Ascending aorta (tissue), 2 donors: ENCODE data around the gene WDR18. TPM values are rescaled to one million over a fixed set of nuclear protein-coding genes. Genes with fewer than 3 reads are reported as not detected.
A peak's percentile ranks its signal among the peaks of the same experiment; 100 is the strongest.

Experiments
- DNase-seq, 2 donors: peaks; one replicate each; pipeline ENCODE4 v3.0.0-alpha.2; 2019; ENCODE audit warnings: low spot score in 2 of 2
- H3K27ac ChIP-seq, 2 donors: fragments of 200-600 bp; sonication (generic); one replicate each; pipeline ENCODE4 v1.5.1; 2016 to 2017; ENCODE audit warnings: mild to moderate bottlenecking in 1 of 2
- H3K27me3 ChIP-seq: fragments of 200-600 bp; sonication (generic); one replicate; pipeline ENCODE4 v1.5.1; 2017
- H3K36me3 ChIP-seq, 2 donors: fragments of 200-600 bp; sonication (generic); one replicate each; pipeline ENCODE4 v1.5.1; 2016
- H3K4me1 ChIP-seq, 2 donors: fragments of 200-600 bp; sonication (generic); one replicate each; pipeline ENCODE4 v1.5.1; 2016 to 2017; ENCODE audit warnings: mild to moderate bottlenecking in 1 of 2
- H3K4me3 ChIP-seq, 2 donors: fragments of 200-600 bp; sonication (generic); one replicate each; pipeline ENCODE4 v1.5.1; 2016 to 2017; ENCODE audit warnings: mild to moderate bottlenecking in 1 of 2
- H3K9me3 ChIP-seq, 2 donors: fragments of 200-600 bp; sonication (generic); one replicate each; pipeline ENCODE4 v1.5.1; 2016
- intact Hi-C: fragments of 100-400 bp; cut with DNase I; formaldehyde crosslinking; loops from one replicate; pipeline ENCODE4 v1.15.1; 2023
- total RNA-seq: library from RNA; depleted of rRNA; stranded (reverse); fragments of >200 nt; gene quantifications from one replicate; pipeline ENCODE4 v1.1.0, GENCODE V29; 2016
- TF ChIP-seq, protein P1 (sequence below), 3 experiments: fragments of 200-600 bp in 2 of 3; fragments of 450-650 bp in 1 of 3; sonication (generic) in 2 of 3; IDR thresholded peaks; one replicate each; pipeline ENCODE4 v1.5.1; 2016 to 2019; ENCODE audit warnings: antibody characterized with exemption in 3 of 3, mild to moderate bottlenecking in 1 of 3, moderate library complexity in 1 of 3

Gene WDR18
- total RNA-seq, 1 donor from 2014 or later = 65.7 TPM

DNA sequence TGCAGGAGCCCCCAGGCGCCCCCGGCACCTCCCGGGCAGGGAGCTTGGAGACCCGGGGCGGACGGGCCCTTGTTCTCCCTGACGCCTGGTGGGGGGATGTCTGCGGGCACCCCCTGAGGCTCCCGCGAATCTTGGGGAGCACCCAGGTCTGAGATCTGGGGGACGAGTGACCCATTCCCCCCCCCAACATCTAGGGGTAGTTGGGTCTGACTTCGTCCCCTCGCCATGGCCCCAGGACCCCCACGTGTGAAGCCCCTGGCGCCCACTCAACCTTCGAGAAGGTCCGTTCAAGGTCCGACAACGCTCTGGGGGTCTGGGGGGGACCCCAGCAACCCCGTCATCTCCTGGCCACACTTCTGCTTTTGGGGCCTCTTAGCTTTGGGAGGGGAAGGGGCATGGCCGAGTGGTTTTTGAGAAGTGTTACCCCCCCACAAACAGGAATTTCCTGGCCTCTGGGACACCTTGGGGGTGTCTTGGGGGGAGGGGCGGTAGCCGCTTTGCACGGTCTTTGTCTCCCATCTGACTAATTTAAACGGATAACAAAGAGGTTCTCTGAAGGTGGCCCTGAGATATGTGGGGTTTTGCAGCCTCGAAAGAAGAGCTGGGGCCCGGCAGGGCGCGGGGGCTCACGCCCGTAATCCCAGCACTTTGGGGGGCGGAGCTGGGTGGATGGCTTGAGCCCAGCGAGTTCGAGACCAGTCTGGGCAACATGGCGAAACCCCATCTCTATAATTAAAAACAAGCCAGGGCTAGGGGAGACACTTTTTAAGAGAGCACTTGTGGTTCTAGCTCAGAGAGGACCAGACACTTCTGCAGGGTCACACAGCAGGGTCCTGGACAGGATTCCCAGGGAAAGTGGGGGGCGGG lies 42.9 kb downstream of the WDR18 start:
- Histone ChIP-seq H3K4me1 (peaks cover 18 to 30% of the 10 kb centered on the region in 2 donors), H3K9me3 (no peaks in the 10 kb centered on the region), H3K36me3 (peaks cover 18 to 21% of the 10 kb centered on the region in 2 donors), H3K27me3 (no peaks in the 10 kb centered on the region), H3K27ac (peak overlapping the region; percentile 99 to 100), H3K4me3 (peak overlapping the region; percentile 95 to 97)
- no peak for DNase-seq
- TF ChIP-seq, protein P1, sequence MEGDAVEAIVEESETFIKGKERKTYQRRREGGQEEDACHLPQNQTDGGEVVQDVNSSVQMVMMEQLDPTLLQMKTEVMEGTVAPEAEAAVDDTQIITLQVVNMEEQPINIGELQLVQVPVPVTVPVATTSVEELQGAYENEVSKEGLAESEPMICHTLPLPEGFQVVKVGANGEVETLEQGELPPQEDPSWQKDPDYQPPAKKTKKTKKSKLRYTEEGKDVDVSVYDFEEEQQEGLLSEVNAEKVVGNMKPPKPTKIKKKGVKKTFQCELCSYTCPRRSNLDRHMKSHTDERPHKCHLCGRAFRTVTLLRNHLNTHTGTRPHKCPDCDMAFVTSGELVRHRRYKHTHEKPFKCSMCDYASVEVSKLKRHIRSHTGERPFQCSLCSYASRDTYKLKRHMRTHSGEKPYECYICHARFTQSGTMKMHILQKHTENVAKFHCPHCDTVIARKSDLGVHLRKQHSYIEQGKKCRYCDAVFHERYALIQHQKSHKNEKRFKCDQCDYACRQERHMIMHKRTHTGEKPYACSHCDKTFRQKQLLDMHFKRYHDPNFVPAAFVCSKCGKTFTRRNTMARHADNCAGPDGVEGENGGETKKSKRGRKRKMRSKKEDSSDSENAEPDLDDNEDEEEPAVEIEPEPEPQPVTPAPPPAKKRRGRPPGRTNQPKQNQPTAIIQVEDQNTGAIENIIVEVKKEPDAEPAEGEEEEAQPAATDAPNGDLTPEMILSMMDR (IDR thresholded peaks at IDR 0.05) = no peak
- intact Hi-C loops = loop anchor here (2.0 to 5.0 kb wide), 4 partner anchors 14 to 242 kb away; partner anchors contain the start of genes ABCA7, ATP5F1D, CIRBP and POLR2E

DNA sequence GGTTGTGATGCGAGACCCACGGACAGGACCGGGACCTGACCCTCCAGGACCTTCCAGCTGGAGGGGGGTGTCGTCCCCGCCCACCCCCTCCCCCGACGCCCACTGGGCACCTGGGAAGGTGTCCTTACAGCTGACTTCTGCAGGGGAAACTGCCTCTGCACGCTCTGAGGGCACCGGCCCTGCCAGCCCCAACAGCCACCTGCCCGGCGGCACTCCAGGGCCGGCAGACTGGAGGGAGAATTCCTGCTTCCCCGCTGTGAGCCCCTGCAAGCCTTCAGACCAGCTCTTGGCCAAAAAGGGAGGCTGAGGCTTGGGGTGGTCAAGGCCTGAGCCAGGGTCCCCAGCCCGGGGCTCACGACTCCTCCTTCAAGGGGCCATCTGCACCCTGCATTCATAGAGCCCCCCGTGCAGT lies 43.5 kb downstream of the WDR18 start:
- intact Hi-C loops = loop anchor here (2.0 to 5.0 kb wide), 4 partner anchors 13 to 241 kb away; partner anchors contain the start of genes ABCA7, ATP5F1D, CIRBP and POLR2E
- Histone ChIP-seq H3K27me3 (no peaks in the 10 kb centered on the region), H3K4me1 (peaks cover 17 to 24% of the 10 kb centered on the region in 2 donors), H3K27ac (peak overlapping the region; percentile 99 to 100), H3K4me3 (peak overlapping the region; percentile 95 to 97), H3K9me3 (no peaks in the 10 kb centered on the region), H3K36me3 (peaks cover 25 to 27% of the 10 kb centered on the region in 2 donors)
- no peak for DNase-seq
- TF ChIP-seq, protein P1 (IDR thresholded peaks at IDR 0.05) = no peak

DNA sequence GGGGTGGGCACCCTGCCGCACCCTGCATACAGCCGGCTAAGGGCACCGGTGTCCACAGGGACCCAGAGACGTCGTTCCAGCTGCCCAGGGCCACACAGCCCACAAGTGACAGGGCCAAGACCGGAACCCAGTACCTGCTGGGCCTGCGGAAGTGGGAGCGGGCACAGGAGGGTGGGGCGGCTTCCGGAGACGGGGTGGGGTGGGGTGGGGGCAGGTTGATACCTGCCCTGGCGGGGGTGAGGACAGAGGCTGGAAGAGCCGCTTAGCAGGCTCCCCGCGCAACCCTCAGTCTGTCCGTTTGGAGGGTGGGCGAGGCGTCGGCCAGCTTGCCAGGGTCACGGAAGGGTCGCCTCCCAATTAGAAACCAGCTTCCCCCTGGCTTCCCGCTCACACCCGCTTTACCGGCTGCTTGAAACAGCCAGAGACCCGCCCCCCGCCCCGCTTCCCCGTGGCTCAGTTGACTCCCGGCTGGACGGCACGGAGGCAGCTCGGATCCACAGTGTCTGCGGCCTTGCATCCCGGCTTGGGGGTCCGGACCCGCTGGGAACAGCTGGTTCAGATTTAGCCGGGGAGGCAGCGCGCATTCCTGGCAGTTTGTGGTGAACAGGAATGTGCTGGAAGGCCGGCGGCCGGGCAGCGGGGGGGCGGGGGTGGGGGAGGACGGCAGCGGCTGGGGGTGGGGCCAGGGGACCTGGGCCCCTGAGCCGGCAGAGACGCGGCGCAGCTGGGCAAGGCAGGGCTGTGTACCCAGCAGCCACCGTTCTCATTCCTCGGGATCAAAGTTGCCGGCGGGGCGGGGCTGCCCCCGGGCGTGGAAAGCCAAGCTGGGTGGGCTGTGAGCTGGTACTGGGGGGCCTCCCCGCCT lies 44.1 kb downstream of the WDR18 start:
- H3K4me3 ChIP-seq = peak overlapping the region; percentile 95 to 97
- peak in 1 of 2 donors; percentile 87 for DNase-seq
- H3K4me1 ChIP-seq = peaks cover 13 to 20% of the 10 kb centered on the region in 2 donors
- no peaks in the 10 kb centered on the region for H3K9me3 ChIP-seq
- TF ChIP-seq, protein P1 (IDR thresholded peaks at IDR 0.05) = no peak
- intact Hi-C loops = loop anchor here (5.0 kb wide), 1 partner anchor 214 kb away; the partner anchor contains the start of gene ATP5F1D
- no peaks in the 10 kb centered on the region for H3K27me3 ChIP-seq
- peaks cover 31 to 34% of the 10 kb centered on the region in 2 donors for H3K36me3 ChIP-seq
- peak overlapping the region; percentile 99 to 100 for H3K27ac ChIP-seq

DNA sequence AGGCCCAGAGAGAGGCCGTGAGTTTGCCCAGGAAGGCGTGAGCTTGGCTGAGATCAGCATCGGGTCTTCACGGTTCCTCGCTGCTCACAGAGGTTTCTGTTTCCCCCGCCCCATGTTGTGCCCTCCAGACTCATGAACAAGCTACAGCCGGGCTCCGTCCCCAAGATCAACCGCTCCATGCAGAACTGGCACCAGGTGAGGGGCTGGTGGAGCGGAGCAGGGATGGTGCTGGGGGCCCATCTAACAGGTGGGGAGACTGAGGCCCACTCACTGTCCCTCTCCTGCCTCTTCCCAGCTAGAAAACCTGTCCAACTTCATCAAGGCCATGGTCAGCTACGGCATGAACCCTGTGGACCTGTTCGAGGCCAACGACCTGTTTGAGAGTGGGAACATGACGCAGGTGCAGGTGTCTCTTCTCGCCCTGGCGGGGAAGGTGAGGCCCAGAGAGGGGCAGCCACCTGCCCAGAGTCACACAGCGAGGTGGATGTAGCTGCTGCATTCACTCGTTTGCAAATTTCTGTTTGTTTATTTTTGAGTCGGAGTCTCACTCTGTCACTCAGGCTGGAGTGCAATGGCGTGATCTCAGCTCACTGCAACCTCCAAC lies 48.2 kb downstream of the WDR18 start:
- Histone ChIP-seq H3K4me1 (peaks cover 13 to 18% of the 10 kb centered on the region in 2 donors), H3K9me3 (no peaks in the 10 kb centered on the region), H3K4me3 (no peak overlapping the region), H3K36me3 (peaks cover 56 to 59% of the 10 kb centered on the region in 2 donors), H3K27ac (no peak overlapping the region), H3K27me3 (no peaks in the 10 kb centered on the region)
- intact Hi-C loops = no loop called here
- TF ChIP-seq, protein P1 (IDR thresholded peaks at IDR 0.05) = no peak
- DNase-seq = no peak

DNA sequence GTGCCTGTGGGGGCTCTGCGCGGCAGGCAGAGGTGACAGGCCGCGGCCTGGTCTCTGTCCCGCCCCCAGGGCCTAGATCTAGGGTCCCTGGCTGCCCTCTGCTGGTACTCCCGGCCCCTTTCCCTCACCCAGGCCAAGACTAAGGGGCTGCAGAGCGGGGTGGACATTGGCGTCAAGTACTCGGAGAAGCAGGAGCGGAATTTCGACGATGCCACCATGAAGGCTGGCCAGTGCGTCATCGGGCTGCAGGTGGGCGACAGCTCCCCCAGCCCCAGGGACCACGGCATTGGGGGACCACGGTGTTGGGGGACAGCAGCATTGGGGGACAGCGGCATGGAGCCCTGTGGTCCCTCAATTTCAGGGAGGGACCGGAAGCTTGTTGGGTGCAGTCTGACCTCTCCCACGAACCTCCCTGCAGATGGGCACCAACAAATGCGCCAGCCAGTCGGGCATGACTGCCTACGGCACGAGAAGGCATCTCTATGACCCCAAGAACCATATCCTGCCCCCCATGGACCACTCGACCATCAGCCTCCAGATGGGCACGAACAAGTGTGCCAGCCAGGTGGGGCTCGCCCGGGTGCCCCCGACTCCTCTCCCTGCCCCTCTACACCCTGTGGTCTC lies 52.0 kb downstream of the WDR18 start:
- Histone ChIP-seq H3K9me3 (no peaks in the 10 kb centered on the region), H3K4me1 (peaks cover 7 to 12% of the 10 kb centered on the region in 2 donors), H3K27me3 (no peaks in the 10 kb centered on the region), H3K27ac (no peak overlapping the region), H3K36me3 (peaks cover 49 to 51% of the 10 kb centered on the region in 2 donors), H3K4me3 (no peak overlapping the region)
- DNase-seq = no peak
- intact Hi-C loops = no loop called here
- TF ChIP-seq, protein P1 (IDR thresholded peaks at IDR 0.05) = no peak
